ENCODE results near the gene PNMA6E.

The PNMA6E gene

DNA sequence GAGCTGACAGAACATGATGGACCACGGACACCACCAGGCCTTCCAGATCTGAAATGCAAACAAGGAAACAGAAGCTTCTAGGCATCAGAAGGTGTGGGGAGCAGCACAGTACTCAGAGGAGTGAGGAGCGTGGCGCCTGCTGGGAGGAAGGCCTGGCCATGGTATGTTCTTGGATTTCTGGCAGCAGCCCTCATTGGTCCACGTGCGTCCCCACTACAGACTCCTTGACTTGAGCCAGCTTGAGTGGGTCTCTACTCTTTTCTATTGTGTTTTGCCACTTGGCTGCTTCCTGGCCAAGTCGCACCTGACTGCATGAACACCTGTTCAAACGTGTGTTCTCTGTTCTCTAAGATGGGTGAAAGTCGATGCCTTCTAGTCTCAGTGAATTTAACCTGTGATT, 49.2 kb downstream of the PNMA6E start:
- DNase-seq (ENCODE audit: low read depth in 3 of 3): no peak

DNA sequence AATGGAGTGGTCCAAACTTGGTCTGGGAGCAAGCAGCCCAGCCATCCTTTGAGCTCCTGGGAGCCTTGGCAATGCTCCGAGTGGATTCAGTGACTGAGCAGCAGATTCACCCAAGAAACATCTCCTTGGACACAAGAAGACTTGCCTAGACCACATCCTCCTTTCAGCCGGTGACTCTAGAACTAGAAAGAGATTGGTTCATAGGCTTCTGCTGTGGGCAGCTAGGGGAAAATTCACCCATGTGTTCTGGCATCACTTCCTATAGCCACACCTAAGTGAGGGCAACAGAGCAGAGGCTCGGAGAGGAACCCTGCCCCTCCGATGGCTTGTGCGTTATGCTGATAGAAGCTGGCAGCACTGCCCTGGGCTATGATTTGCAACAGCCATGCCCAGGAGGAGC, 51.2 kb downstream of the PNMA6E start:
- no peak for DNase-seq (ENCODE audit: low read depth in 3 of 3)

DNA sequence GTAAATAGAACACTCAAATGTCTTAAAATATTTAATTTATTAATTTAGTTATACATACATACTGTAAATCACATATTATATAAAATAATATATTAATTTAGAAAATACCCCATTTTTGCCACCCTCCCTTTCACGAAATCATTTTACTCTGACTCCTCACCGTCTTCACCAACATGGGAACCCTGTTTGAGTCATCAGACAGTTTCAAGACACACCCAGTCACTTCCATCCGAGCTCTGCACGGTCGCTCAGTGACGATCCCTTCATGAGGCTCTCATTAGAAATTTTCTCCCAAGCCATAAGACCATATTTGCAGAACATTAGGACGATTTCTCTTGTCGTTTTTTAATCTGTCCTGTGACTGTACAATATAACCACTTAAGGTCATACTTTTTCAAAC, 52.7 kb downstream of the PNMA6E start:
- no peak for DNase-seq (ENCODE audit: low read depth in 3 of 3)

DNA sequence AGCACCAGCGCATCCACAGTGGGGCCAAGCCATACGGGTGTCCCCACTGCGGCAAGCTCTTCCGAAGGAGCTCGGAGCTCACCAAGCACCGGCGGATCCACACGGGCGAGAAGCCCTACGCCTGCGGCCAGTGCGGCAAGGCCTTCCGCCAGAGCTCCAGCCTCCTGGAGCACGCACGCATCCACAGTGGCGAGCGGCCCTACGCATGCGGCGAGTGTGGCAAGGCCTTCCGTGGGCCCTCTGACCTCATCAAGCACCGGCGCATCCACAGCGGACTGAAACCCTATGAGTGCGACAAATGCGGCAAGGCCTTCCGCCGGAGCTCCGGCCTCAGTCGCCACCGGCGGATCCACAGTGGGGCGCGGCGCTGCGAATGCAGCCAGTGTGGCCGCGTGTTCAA, 53.6 kb downstream of the PNMA6E start:
- no peak for DNase-seq (ENCODE audit: low read depth in 3 of 3)

Measured in stimulated activated CD4-positive, alpha-beta T cell treated with anti-CD3 and anti-CD28 coated beads, TNF-alpha, amount 100 ng/mL, for 4 hours (primary cell).